Measurements from ENCODE around the gene MROH2A. TPM values are rescaled to one million over a fixed set of nuclear protein-coding genes. Genes with fewer than 3 reads are reported as not detected.

The MROH2A gene
- total and polyA plus RNA-seq, 7 experiments from 2014 or later: not detected

GRCh38 chr2:233807215-233807865, 29.2 kb downstream of the MROH2A start:
- H3K4me3 Mint-ChIP-seq: no peak overlapping the region
- Histone ChIP-seq H3K36me3 (ENCODE audit: control insufficient read depth in 2 of 3, insufficient read depth in 3 of 3, low read length in 3 of 3) (no peaks in the 10 kb centered on the region), H3K27me3 (ENCODE audit: control insufficient read depth in 2 of 2, insufficient read depth in 2 of 2, low read length in 2 of 2) (no peaks in the 10 kb centered on the region), H3K4me3 (ENCODE audit: low read length) (no peak overlapping the region), H3K27ac (ENCODE audit: low read depth, low read length) (no peak overlapping the region), H3K4me1 (ENCODE audit: control insufficient read depth in 2 of 2, insufficient read depth in 2 of 2, low read length in 2 of 2) (no peaks in the 10 kb centered on the region), H3K9me3 (ENCODE audit: control insufficient read depth in 2 of 3, low read length in 3 of 3) (no peaks in the 10 kb centered on the region)
- no peaks in the 10 kb centered on the region for H3K36me3 Mint-ChIP-seq
- peaks cover 9 to 34% (median 20%) of the 10 kb centered on the region in 5 donors for H3K27me3 Mint-ChIP-seq
- ChIA-PET CTCF (interaction anchor here (0.7 kb wide), 1 partner anchor 347 kb away, joined by 3 read pairs; no protein-coding TSS in a partner anchor), POLR2A (no interaction called here)
- no peak overlapping the region for H3K27ac Mint-ChIP-seq
- DNase-seq (peak in 2 of 9 donors; percentile 1 to 14), ATAC-seq (no peak)
- intact Hi-C loops (cut with micrococcal nuclease): no loop called here
- no peaks in the 10 kb centered on the region for H3K9me3 Mint-ChIP-seq
- no peaks in the 10 kb centered on the region for H3K4me1 Mint-ChIP-seq

GRCh38 chr2:233807966-233808935, 30.1 kb downstream of the MROH2A start:
- Mint-ChIP-seq H3K27me3 (peaks cover 12 to 26% (median 15%) of the 10 kb centered on the region in 5 donors), H3K27ac (no peak overlapping the region), H3K4me3 (no peak overlapping the region), H3K4me1 (no peaks in the 10 kb centered on the region), H3K36me3 (no peaks in the 10 kb centered on the region), H3K9me3 (no peaks in the 10 kb centered on the region)
- CTCF ChIA-PET: no interaction called here
- Histone ChIP-seq H3K27ac (ENCODE audit: low read depth, low read length) (no peak overlapping the region), H3K4me3 (ENCODE audit: low read length) (no peak overlapping the region), H3K9me3 (ENCODE audit: control insufficient read depth in 2 of 3, low read length in 3 of 3) (no peaks in the 10 kb centered on the region), H3K27me3 (ENCODE audit: control insufficient read depth in 2 of 2, insufficient read depth in 2 of 2, low read length in 2 of 2) (no peaks in the 10 kb centered on the region), H3K36me3 (ENCODE audit: control insufficient read depth in 2 of 3, insufficient read depth in 3 of 3, low read length in 3 of 3) (no peaks in the 10 kb centered on the region), H3K4me1 (ENCODE audit: control insufficient read depth in 2 of 2, insufficient read depth in 2 of 2, low read length in 2 of 2) (no peaks in the 10 kb centered on the region)
- ATAC-seq (no peak), DNase-seq (peak in 2 of 9 donors; percentile 1 to 15)
- intact Hi-C loops (cut with micrococcal nuclease): no loop called here
- POLR2A ChIA-PET: no interaction called here

- Mint-ChIP-seq H3K27me3 (peaks cover 4 to 20% (median 10%) of the 10 kb centered on the region in 5 donors), H3K4me3 (no peak overlapping the region), H3K27ac (no peak overlapping the region), H3K4me1 (no peaks in the 10 kb centered on the region), H3K36me3 (no peaks in the 10 kb centered on the region), H3K9me3 (peaks cover 0 to 1% (median 0%) of the 10 kb centered on the region in 11 donors)
- no peak overlapping the region for H3K27ac ChIP-seq (ENCODE audit: low read depth, low read length)
- no peaks in the 10 kb centered on the region for H3K36me3 ChIP-seq (ENCODE audit: control insufficient read depth in 2 of 3, insufficient read depth in 3 of 3, low read length in 3 of 3)
- peak in 1 of 9 donors; percentile 9 for DNase-seq
- intact Hi-C loops (cut with micrococcal nuclease): no loop called here
- H3K4me1 ChIP-seq (ENCODE audit: control insufficient read depth in 2 of 2, insufficient read depth in 2 of 2, low read length in 2 of 2): no peaks in the 10 kb centered on the region
- ChIA-PET POLR2A (no interaction called here), CTCF (no interaction called here)
- no peak overlapping the region for H3K4me3 ChIP-seq (ENCODE audit: low read length)
- H3K9me3 ChIP-seq (ENCODE audit: control insufficient read depth in 2 of 3, low read length in 3 of 3): no peaks in the 10 kb centered on the region
- ATAC-seq: no peak
- no peaks in the 10 kb centered on the region for H3K27me3 ChIP-seq (ENCODE audit: control insufficient read depth in 2 of 2, insufficient read depth in 2 of 2, low read length in 2 of 2)
Measured at GRCh38 chr2:233810385-233810784, 32.3 kb downstream of the MROH2A start.

GRCh38 chr2:233811087-233811486, 33.0 kb downstream of the MROH2A start:
- no peaks in the 10 kb centered on the region for H3K4me1 ChIP-seq (ENCODE audit: control insufficient read depth in 2 of 2, insufficient read depth in 2 of 2, low read length in 2 of 2)
- no peak for ATAC-seq
- no peaks in the 10 kb centered on the region for H3K9me3 ChIP-seq (ENCODE audit: control insufficient read depth in 2 of 3, low read length in 3 of 3)
- no peaks in the 10 kb centered on the region for H3K36me3 ChIP-seq (ENCODE audit: control insufficient read depth in 2 of 3, insufficient read depth in 3 of 3, low read length in 3 of 3)
- peaks cover 4 to 22% (median 10%) of the 10 kb centered on the region in 5 donors for H3K27me3 Mint-ChIP-seq
- intact Hi-C loops (cut with micrococcal nuclease): no loop called here
- H3K27ac Mint-ChIP-seq: no peak overlapping the region
- DNase-seq: peak in 1 of 9 donors; percentile 0
- no peaks in the 10 kb centered on the region for H3K27me3 ChIP-seq (ENCODE audit: control insufficient read depth in 2 of 2, insufficient read depth in 2 of 2, low read length in 2 of 2)
- no peaks in the 10 kb centered on the region for H3K36me3 Mint-ChIP-seq
- H3K27ac ChIP-seq (ENCODE audit: low read depth, low read length): no peak overlapping the region
- POLR2A ChIA-PET: no interaction called here
- no peak overlapping the region for H3K4me3 ChIP-seq (ENCODE audit: low read length)
- H3K9me3 Mint-ChIP-seq: peaks cover 0 to 1% (median 0%) of the 10 kb centered on the region in 11 donors
- CTCF ChIA-PET: no interaction called here
- no peak overlapping the region for H3K4me3 Mint-ChIP-seq
- H3K4me1 Mint-ChIP-seq: no peaks in the 10 kb centered on the region

- peaks cover 4 to 26% (median 10%) of the 10 kb centered on the region in 5 donors for H3K27me3 Mint-ChIP-seq
- Histone ChIP-seq H3K36me3 (ENCODE audit: control insufficient read depth in 2 of 3, insufficient read depth in 3 of 3, low read length in 3 of 3) (no peaks in the 10 kb centered on the region), H3K27ac (ENCODE audit: low read depth, low read length) (no peak overlapping the region), H3K4me1 (ENCODE audit: control insufficient read depth in 2 of 2, insufficient read depth in 2 of 2, low read length in 2 of 2) (no peaks in the 10 kb centered on the region), H3K4me3 (ENCODE audit: low read length) (no peak overlapping the region), H3K27me3 (ENCODE audit: control insufficient read depth in 2 of 2, insufficient read depth in 2 of 2, low read length in 2 of 2) (no peaks in the 10 kb centered on the region), H3K9me3 (ENCODE audit: control insufficient read depth in 2 of 3, low read length in 3 of 3) (no peaks in the 10 kb centered on the region)
- CTCF ChIA-PET: no interaction called here
- ATAC-seq: no peak
- DNase-seq: peak in 2 of 9 donors; percentile 3 to 13
- peaks cover 0 to 1% (median 0%) of the 10 kb centered on the region in 11 donors for H3K9me3 Mint-ChIP-seq
- H3K27ac Mint-ChIP-seq: no peak overlapping the region
- no peak overlapping the region for H3K4me3 Mint-ChIP-seq
- intact Hi-C loops (cut with micrococcal nuclease): no loop called here
- H3K36me3 Mint-ChIP-seq: no peaks in the 10 kb centered on the region
- POLR2A ChIA-PET: no interaction called here
- H3K4me1 Mint-ChIP-seq: no peaks in the 10 kb centered on the region
Measured at GRCh38 chr2:233811732-233812131, 33.6 kb downstream of the MROH2A start.

GRCh38 chr2:233813236-233814055, 35.3 kb downstream of the MROH2A start:
- Mint-ChIP-seq H3K4me1 (no peaks in the 10 kb centered on the region), H3K36me3 (no peaks in the 10 kb centered on the region), H3K27ac (no peak overlapping the region), H3K9me3 (peaks cover 0 to 1% (median 0%) of the 10 kb centered on the region in 11 donors), H3K4me3 (no peak overlapping the region), H3K27me3 (peaks cover 9 to 30% (median 10%) of the 10 kb centered on the region in 5 donors)
- Histone ChIP-seq H3K4me3 (ENCODE audit: low read length) (no peak overlapping the region), H3K27me3 (ENCODE audit: control insufficient read depth in 2 of 2, insufficient read depth in 2 of 2, low read length in 2 of 2) (no peaks in the 10 kb centered on the region), H3K27ac (ENCODE audit: low read depth, low read length) (no peak overlapping the region), H3K36me3 (ENCODE audit: control insufficient read depth in 2 of 3, insufficient read depth in 3 of 3, low read length in 3 of 3) (no peaks in the 10 kb centered on the region), H3K4me1 (ENCODE audit: control insufficient read depth in 2 of 2, insufficient read depth in 2 of 2, low read length in 2 of 2) (no peaks in the 10 kb centered on the region), H3K9me3 (ENCODE audit: control insufficient read depth in 2 of 3, low read length in 3 of 3) (no peaks in the 10 kb centered on the region)
- DNase-seq: no peak
- intact Hi-C loops (cut with micrococcal nuclease): no loop called here
- ATAC-seq: no peak
- ChIA-PET POLR2A (no interaction called here), CTCF (no interaction called here)
